Measurements from ENCODE around the gene IFI6. TPM values are rescaled to one million over a fixed set of nuclear protein-coding genes. Genes with fewer than 3 reads are reported as not detected.

IFI6 gene
- total and polyA plus RNA-seq, 7 donors: 9.0 to 245 (median 51.5) TPM

DNA sequence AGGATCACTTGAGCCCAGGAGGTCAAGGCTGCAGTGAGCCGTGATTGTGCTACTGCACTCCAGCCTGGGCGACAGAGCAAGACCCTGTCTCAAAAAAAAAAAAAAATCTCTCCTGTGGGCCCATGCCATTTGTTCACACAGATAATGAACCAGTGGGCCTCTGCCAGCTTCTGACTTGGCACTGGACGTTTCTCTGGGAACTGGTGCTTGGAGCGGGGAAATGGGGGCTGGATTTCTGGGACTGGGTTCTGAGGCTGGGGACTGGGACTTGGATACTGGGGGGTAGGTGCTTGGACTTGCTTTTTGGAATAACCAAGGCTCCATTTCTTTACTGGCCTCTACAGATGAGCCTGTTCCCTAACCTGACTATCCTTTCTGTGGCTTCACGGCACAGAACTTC lies 9.7 kb downstream of the IFI6 start:
- 83 to 88% methylated on average over 5 of the region's 5 CpGs for WGBS, 2 donors
- no peaks in the 10 kb centered on the region for H3K27me3 ChIP-seq
- TF ChIP-seq, protein P1, sequence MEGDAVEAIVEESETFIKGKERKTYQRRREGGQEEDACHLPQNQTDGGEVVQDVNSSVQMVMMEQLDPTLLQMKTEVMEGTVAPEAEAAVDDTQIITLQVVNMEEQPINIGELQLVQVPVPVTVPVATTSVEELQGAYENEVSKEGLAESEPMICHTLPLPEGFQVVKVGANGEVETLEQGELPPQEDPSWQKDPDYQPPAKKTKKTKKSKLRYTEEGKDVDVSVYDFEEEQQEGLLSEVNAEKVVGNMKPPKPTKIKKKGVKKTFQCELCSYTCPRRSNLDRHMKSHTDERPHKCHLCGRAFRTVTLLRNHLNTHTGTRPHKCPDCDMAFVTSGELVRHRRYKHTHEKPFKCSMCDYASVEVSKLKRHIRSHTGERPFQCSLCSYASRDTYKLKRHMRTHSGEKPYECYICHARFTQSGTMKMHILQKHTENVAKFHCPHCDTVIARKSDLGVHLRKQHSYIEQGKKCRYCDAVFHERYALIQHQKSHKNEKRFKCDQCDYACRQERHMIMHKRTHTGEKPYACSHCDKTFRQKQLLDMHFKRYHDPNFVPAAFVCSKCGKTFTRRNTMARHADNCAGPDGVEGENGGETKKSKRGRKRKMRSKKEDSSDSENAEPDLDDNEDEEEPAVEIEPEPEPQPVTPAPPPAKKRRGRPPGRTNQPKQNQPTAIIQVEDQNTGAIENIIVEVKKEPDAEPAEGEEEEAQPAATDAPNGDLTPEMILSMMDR (IDR thresholded peaks at IDR 0.05): no peak
- TF ChIP-seq POLR2AphosphoS5 (IDR thresholded peaks at IDR 0.05): no peak
- no peak overlapping the region for H3K4me3 ChIP-seq
- H3K4me1 ChIP-seq: peaks cover 0 to 13% (median 5%) of the 10 kb centered on the region in 4 donors
- intact Hi-C loops (cut with DNase I): loop anchor here (2.0 to 10.0 kb wide), 5 partner anchors 17 to 361 kb away; partner anchors contain the start of gene TMEM222
- no peaks in the 10 kb centered on the region for H3K9me3 ChIP-seq
- peak overlapping the region in 3 of 4 donors; percentile 5 to 25 (median 7) for H3K27ac ChIP-seq
- DNase-seq: no peak
- no peaks in the 10 kb centered on the region for H3K36me3 ChIP-seq

DNA sequence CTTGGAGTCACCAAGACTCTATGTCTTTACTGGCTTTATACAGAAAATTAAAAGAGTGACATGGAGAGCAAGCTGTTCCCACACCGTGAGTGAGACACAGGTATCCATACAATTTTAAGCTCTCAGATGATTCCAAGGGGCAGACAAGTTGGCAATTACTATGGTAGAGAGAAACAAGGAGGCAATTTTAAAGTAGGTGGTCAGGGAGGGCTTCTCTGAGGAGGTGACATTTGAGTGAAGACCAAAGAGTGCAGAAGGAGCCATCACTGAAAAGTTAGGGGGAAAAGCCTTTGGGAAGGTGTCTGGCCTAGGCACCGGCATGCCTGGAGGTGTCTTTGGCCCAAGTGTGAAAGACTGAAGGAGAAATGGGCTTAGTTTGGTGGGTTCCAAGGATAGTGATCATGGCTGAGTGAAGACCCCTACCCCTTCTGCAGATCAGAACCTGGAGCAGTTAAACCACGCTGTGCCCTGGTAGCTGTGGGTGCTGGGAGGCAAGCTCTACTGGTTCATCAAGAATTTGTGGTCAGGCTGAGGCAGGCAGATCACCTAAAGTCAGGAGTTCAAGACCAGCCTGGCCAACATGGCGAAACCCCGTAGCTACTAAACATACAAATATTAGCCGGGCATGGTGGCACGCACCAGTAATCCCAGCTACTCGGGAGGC lies 10.4 kb downstream of the IFI6 start:
- Histone ChIP-seq H3K36me3 (no peaks in the 10 kb centered on the region), H3K9me3 (no peaks in the 10 kb centered on the region), H3K27ac (no peak overlapping the region), H3K27me3 (no peaks in the 10 kb centered on the region), H3K4me1 (peaks cover 0 to 15% (median 5%) of the 10 kb centered on the region in 4 donors), H3K4me3 (no peak overlapping the region)
- TF ChIP-seq POLR2AphosphoS5 (IDR thresholded peaks at IDR 0.05): no peak
- no peak for TF ChIP-seq EP300 (IDR thresholded peaks at IDR 0.05)
- TF ChIP-seq POLR2A (IDR thresholded peaks at IDR 0.05): no peak
- TF ChIP-seq, protein P1 (IDR thresholded peaks at IDR 0.05): no peak
- WGBS, 2 donors: 96 to 97% methylated on average over 8 of the region's 8 CpGs
- no peak for DNase-seq
- intact Hi-C loops (cut with DNase I): loop anchor here (2.0 to 10.0 kb wide), 5 partner anchors 17 to 361 kb away; partner anchors contain the start of gene TMEM222

GRCh38 chr1:27660300-27660835 lies 11.6 kb downstream of the IFI6 start:
- intact Hi-C loops (cut with DNase I): loop anchor here (5.0 to 10.0 kb wide), 3 partner anchors 103 to 336 kb away; partner anchors contain the start of gene TMEM222
- H3K4me1 ChIP-seq: peaks cover 0 to 27% (median 14%) of the 10 kb centered on the region in 4 donors
- 38 to 58% methylated on average over 10 of the region's 10 CpGs for WGBS, 2 donors
- TF ChIP-seq POLR2AphosphoS5 (IDR thresholded peaks at IDR 0.05): no peak
- TF ChIP-seq EP300 (IDR thresholded peaks at IDR 0.05): no peak
- TF ChIP-seq, protein P1 (IDR thresholded peaks at IDR 0.05): no peak
- TF ChIP-seq POLR2A (IDR thresholded peaks at IDR 0.05): no peak
- H3K27ac ChIP-seq: peak overlapping the region; percentile 91
- DNase-seq: no peak
- H3K27me3 ChIP-seq: no peaks in the 10 kb centered on the region
- no peaks in the 10 kb centered on the region for H3K36me3 ChIP-seq
- H3K4me3 ChIP-seq: peak overlapping the region; percentile 47 to 82 (median 66)
- H3K9me3 ChIP-seq: no peaks in the 10 kb centered on the region

GRCh38 chr1:27659497-27660299 lies 12.3 kb downstream of the IFI6 start:
- intact Hi-C loops (cut with DNase I): loop anchor here (5.0 to 10.0 kb wide), 3 partner anchors 102 to 335 kb away; partner anchors contain the start of gene TMEM222
- Histone ChIP-seq H3K4me1 (peaks cover 0 to 31% (median 14%) of the 10 kb centered on the region in 4 donors), H3K9me3 (no peaks in the 10 kb centered on the region), H3K27me3 (no peaks in the 10 kb centered on the region), H3K4me3 (peak overlapping the region; percentile 47 to 82 (median 66)), H3K36me3 (no peaks in the 10 kb centered on the region), H3K27ac (peak overlapping the region; percentile 91)
- TF ChIP-seq POLR2AphosphoS5 (IDR thresholded peaks at IDR 0.05): peak; percentile 78 to 89 (median 86)
- TF ChIP-seq, protein P1 (IDR thresholded peaks at IDR 0.05): no peak
- peak in 1 of 2 donors; percentile 28 for TF ChIP-seq POLR2A (IDR thresholded peaks at IDR 0.05)
- no peak for TF ChIP-seq EP300 (IDR thresholded peaks at IDR 0.05)
- WGBS, 2 donors: 4 to 5% methylated on average over 78 of the region's 78 CpGs
- peak; percentile 96 for DNase-seq

Data from sigmoid colon (tissue), 7 donors.